Left hindlimb (tissue), 1 donor: Measurements from ENCODE around the gene SCGN.
A peak's percentile ranks its signal among the peaks of the same experiment; 100 is the strongest.

Experiments
- DNase-seq: peaks from one replicate; pipeline ENCODE4 v3.0.0-alpha.2; 2018

The SCGN gene, protein sequence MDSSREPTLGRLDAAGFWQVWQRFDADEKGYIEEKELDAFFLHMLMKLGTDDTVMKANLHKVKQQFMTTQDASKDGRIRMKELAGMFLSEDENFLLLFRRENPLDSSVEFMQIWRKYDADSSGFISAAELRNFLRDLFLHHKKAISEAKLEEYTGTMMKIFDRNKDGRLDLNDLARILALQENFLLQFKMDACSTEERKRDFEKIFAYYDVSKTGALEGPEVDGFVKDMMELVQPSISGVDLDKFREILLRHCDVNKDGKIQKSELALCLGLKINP

DNA sequence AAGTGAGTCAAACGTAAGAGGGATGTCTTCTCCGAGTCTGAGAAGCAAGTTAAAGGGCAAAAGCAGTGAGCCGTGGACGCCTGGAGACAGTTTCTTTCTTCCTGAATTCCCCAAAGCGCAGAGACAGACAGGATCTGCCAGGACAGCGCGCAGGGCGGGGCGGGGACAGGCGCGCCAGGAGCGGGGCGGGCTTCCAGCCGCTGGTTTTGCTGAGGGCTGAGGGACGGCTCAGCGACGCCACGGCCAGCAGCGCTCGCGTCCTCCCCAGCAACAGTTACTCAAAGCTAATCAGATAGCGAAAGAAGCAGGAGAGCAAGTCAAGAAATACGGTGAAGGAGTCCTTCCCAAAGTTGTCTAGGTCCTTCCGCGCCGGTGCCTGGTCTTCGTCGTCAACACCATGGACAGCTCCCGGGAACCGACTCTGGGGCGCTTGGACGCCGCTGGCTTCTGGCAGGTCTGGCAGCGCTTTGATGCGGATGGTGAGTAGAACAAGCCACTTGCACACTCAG lies at the start of gene SCGN:
TSS of gene SCGN (plus strand) at position 209 of the 509 bp plus-strand sequence. CDS start at position 398, 189 bp downstream.
- DNase-seq: peak; percentile 78

DNA sequence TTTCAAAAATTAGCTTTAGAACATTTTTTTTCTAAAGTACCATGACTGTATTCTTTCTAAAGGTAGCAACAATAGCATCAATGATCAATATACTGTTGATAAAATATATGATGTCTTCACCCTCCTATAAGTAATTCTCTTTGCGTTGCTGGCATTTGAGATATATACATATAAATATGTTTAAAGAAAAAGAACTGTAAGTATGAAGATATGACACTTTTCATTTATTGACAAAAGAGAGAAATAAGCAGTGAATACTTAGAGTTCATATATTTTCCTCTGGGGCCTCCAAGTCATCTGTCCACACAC lies 49.4 kb upstream of the SCGN start:
- DNase-seq: no peak

DNA sequence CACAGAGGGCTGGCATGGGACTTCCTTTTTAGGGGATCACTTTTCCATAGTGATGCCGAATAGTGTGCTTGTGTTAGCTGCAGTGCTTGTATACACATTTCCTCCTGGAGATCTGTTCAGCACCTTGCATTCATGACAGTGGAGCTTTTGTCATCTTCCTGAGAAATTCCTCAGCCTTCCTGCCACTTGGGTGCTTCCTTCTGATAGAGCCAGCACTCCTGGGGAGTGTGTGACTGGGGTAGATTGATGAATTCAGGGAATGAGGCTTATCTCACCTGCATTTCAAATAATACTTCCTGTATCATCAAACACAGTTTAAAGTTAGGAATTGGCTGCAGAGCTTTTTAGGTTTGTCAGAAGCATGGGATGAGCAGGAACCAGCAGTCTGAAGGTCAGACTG lies 48.8 kb upstream of the SCGN start:
- DNase-seq: no peak

DNA sequence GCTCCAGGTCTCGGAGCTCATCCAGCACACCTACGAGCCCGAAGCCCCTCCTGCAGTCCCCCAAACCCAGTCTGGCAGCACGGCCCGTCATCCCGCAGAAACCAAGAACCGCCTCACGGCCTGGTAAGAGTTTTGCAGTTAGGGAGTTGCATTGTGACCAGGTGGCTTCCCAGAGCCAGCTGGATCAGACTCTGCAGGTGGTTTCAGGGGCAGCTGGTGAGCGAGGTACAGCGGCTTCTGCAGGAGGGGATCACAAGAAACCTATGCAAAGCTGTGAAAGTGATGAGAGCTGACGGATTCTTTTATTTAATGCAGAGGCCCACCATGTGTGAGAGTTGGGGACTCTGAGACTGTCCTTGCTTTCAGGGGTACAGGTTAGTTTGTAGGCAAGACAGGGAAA lies 45.9 kb upstream of the SCGN start:
- DNase-seq: no peak

DNA sequence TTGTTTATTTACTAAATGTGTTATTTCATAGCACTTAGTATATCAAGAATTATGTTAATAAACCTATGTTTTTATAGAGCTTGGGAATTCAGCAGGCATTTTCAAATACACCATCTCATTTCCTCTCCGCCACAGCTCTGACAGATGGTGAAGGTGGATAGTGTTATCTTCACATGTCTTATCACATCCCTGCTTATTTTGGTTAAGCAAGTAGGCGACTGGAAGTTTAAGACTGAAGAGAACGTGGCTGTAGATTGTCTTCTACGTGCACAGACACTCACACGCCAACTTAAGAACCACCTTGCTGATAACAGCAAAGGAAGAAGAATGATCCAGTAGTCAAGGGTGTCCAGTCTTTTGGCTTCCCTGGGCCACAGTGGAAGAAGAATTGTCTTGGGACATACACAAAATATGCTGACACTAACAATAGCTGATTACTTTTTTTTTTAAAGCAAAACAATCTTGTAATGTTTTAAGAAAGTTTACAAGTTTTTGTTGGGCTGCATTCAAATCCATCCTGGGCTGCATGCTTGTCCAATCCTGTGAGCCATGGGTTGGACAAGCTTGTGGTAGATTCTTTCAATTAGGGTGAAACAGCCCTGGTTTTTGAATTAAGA lies 43.3 kb upstream of the SCGN start:
- no peak for DNase-seq

DNA sequence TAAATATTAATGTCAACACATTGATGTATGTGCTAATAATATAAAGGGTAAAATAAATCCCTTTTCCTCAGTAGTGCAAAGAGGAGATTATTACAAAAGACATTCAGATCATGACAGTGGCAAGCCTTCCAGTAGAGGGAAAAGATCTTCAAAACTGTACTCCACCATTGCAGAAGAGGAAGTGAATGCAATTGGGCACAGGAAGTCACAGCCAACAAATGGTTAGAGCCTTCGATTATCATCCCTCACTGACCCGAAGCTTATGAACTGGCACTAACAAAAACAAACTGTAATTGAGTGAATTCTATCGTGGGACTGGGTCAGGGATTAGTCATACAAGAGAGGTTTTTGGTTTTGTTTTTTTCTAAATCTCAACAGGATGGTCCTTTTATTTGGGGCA lies 39.3 kb upstream of the SCGN start:
- no peak for DNase-seq

DNA sequence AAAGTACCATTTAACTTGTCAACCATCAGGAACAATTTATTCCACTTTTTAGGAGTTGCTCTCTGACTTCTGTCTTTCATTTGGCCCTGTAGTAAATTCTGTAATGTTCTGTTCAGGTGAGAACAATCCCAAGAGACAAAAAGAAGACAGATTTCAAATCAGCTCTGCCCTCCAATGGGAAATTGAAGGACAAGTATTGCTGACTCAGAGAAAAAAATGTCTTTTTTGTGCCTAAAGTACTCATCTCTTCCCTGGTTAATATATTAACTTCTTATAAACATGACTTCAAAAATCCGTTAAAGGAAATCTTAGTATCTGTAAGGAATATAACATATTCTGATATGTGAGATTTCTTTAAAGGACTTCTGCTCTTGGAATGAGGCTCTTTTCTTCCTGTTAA lies 38.6 kb upstream of the SCGN start:
- DNase-seq: no peak

DNA sequence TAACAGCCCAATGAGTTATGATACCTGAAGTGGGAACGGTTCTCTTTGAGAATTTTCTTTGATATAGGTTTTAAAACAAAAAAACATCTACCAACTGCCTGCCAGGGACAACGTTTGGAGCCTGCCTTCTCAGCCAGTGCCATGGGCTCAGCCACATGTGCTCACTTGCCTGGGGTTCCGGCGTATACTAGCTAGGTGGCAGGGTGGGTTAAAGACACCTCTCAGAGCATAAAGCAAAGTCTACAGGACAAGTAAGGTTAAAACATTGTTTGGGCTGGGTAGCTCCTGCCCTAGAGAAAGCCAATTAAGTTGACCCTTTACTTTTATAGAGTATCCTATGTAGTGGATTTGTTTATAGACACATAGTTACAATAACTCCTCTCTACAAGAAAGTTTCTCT lies 38.0 kb upstream of the SCGN start:
- no peak for DNase-seq

DNA sequence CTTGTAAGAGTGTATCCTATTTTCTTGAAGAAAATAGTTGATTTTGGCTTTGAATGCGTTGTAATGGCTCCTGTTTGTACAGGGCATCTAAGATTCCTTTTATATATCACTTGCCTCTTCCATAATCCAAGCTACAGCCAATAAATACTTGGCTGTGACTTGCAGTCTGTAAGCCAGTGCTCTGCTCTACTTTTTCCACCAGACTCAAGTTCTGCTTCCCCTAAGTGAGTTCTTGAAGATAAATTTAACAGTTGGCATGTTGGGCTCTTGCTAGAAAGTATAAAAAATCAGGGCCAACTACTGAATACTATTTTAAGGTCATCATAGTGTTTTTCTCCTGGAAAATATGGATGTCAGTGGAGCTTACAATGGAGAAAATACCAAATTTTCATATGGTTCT lies 36.5 kb upstream of the SCGN start:
- DNase-seq: no peak

DNA sequence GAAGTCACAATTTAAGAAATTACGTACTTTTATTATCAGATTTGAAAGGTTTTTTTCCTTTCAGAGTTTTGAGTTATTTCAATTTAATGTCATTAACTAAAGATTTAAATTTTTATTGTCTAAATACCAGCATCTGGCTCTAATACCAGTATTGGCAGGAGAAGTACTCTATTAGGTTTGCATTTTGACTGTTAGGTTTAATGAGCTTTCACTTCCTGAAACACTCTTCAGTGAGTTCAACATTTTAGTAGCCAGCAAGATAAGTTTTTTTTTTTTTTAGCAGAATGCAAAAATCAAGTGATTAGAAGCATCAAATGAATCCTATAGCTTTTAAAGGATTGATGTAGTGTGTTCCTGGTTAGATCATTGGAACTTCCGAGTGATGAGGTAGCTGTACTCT lies 34.0 kb upstream of the SCGN start:
- no peak for DNase-seq

DNA sequence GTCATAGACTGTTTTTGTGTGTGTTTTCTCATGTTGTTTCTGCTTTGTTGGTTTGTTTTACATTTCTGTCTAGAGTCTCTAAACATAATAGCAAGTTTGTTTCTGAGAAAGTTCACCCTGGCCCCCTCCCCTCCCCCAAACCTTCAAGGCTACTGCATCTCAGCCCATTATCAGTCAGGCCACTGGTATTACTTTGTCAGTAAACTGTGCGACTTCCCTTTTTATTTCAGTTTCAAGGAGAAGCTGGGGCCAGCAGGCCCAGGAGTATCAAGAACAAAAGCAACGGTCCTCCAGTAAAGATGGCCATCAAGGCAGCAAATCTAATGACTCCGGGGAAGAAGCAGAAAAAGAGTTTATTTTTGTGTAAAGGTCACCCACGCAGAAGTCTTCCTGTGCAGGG lies 32.8 kb upstream of the SCGN start:
- DNase-seq: no peak

DNA sequence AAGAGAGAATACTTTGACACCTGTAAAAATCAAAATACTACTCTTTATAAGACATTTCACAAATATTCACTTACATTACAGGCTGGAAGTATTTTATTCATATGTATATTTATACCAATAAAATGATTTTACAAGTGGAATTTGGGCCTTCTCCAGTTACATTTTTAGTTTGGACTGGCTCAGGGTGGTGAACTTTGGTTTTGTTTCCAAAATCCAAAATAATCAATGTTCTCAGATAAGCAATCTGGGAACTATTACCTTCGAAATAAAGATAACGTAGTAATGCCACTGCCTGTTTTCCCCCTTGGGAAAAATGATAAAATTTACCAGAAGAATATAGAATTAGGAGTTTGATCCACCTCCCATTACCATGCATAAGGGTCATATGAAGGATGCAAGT lies 31.6 kb upstream of the SCGN start:
- no peak for DNase-seq

DNA sequence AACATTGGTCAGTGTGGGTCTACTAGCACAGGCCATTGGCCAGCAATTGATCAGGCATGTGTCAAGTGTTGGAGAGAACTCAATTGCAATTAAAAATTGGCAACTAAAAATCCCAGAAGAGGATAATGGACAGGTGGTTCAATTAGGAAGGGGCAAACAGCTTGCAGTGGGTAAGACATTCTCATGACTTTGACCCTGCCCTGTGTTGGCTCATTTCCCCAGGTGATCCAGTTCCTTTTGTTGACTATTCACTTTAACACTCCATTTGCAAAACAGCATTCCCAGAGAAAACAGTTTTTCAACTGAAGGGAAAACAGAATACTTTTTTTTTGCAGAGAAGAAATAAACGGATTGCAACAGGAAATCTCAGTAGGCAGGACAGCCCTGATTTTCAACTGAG lies 28.9 kb upstream of the SCGN start:
- no peak for DNase-seq

DNA sequence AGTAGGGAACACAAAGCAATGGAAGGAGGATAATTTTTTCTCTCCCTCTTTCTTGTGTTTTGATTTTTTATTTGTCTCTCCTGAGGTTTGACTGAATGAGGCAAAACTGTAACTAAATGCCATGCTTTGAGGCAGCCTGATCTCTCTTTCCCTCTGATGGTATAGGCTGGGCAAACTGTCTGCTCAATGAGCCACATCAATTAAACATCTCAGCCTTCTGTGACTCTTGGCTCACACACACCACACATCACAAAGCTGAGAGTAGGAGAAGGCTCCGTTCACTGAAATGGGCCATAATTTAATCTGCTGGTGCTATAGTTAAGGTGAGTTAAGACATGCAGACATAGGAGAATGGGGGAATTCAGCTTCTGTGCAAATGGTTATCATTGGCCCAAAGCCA lies 28.1 kb upstream of the SCGN start:
- no peak for DNase-seq

DNA sequence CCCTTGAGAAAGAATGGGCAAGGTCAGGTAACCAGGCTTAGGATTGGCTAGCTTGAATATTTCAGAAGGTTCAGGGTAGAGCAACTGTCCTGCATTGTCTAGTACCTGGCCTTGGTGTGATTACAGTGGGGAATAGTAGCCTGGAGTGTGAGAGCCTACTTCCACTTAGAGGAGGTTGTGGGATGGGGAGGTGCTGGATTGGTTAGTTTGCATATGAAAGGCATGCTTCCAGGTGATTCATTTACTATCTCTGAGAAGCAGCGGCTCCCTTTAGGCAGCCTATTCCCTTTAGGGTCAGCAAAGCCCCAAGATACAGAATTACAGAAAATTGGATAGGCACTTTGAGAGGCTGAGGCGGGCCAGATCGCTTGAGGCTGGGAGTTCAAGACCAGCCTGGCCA lies 25.0 kb upstream of the SCGN start:
- DNase-seq: no peak

DNA sequence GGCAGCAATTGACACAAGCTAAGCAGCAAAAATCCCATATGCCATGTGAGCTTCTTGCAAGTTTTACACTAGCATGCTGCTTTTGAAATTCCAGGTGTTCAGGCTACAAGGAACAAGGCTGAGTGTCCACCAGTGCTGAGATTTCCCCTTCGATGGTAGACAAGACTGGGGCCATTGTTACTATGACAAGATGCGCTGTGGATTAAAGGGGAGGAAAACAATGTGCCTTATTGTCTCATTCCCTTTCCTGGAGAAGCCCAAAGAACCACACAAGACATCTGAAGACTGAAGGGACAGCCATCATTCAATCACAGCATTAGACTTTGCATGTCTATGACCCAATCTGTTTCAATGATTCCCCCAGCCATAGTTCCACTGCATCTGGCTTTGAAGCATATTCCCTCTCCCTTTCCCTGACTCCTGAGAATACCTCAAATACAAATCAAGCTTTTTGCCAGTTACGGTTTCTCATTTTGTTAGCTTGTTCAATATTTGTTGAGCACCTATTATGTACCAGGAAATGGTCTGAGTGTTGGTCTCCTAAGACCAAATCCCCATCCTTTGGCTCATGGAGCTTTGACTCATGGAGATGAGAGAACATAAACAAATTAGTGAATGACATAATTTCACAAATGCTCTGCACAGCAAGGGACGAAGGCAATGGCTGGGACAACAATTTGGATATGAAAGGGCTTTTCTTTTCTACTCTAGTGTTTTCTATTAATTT lies 23.4 kb upstream of the SCGN start:
- no peak for DNase-seq

DNA sequence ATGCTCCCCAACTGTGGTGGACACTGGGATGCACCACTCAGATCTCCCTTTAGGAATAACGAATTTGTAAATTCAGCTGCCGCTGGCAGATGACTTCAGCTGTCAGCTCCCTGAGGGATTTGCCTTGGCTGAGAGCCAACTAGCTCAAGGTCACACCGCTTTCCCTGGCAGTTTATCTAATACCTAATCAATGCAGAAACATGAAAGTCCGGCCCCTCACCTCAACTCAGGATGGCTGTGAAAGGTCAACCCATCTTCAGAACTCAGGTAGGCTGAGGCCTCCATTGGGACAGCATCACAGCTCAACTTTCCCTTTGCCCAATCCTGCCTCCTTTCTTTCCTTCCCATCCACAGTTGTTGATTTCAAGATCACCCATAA lies 22.8 kb upstream of the SCGN start:
- no peak for DNase-seq

DNA sequence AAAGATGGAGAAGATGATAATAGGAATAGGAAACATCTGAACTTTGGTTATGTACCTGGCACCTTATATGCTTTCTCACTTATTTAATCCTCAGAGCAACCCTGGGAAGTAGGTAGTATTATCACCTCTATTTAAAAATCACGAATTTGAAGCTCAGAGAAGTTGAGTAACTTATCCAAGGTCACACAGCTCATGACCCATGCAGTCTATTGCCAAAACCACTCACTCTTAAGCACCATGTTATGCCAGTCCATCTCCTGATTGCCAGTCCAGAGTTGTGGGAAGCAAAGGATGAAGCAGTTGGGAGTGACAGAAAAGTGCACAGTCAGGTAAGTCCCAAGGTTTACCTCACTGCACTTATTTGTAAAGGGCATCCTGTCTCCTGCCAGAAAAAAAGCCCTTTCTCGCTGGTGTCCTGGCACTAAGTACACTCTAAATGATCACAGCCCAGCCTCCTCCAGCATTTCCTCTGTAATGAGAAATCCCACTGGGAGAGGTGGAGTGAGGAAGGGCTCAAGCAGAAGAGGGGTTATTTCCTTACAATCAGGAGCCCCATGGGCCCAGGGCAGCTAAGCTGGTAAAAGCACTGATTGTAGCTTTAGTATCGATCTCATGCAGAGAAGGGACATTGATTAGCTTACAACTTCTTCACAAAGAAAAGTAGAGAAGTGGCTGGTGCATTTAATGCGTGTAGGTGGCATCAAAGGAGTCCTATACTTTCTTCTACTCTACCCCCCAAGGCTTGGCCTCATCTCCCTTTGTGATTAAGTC lies 21.3 kb upstream of the SCGN start:
- no peak for DNase-seq

DNA sequence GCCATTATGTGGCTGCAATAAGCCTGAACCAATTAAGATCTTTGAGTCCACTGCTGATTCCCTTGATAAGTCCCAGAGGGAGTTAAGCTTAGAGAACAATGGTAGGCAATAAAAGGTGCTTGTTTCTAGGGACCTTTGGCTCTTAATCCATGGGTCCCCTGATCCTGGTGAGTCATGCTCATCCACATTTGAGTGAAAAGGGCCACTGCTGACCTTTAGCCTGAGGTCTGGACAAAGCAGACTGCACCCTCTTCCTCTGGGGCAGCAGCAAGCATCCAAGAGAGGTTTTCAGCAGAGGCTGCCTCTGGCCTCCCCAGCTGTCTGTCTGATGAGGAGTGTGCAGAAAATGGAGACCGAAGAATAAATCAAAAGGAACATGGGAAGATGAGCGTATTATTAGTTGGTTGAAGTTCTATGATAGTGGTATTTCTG lies 16.1 kb upstream of the SCGN start:
- DNase-seq: no peak

DNA sequence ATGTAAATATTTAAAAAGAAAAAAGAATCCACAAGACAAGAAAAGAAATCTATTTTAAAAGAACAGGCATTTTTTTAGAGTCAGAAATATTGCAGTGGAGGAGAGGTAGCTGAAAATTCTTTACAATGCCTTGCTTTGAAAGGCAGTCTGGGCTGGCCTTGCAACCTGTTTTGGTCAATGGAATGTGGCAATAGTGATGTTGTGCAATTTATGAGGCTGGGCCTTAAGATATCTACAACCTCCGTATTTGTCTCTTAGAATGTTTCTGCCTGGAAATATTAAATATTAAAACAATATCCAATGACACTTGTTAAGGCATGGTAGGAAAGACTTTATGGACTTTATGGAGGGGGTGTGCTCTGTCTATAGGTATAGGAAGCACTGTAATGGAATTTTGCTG lies 14.8 kb upstream of the SCGN start:
- DNase-seq: no peak

DNA sequence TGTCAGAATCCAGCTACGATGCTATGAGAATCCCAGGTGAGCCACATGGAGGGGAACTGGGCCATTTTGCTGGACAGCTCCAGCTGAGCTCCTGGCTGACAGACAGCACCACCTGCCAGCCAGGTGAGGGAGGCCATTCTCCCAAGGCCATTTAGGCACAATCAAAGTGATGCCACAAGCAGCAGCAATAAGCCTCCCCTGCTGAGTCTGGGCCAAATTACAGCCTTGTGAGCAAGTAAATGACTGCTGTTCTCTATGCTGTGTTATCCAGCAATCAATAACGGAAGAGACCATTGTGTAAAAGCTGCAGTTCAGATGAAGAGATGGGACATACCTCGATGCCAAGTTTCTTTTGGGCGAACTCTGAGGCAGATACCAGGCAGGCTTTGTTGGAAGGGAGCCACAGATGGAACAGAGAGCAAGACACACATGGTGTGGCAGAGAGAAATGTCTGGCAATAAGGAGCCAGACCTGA lies 14.0 kb upstream of the SCGN start:
- DNase-seq: no peak

DNA sequence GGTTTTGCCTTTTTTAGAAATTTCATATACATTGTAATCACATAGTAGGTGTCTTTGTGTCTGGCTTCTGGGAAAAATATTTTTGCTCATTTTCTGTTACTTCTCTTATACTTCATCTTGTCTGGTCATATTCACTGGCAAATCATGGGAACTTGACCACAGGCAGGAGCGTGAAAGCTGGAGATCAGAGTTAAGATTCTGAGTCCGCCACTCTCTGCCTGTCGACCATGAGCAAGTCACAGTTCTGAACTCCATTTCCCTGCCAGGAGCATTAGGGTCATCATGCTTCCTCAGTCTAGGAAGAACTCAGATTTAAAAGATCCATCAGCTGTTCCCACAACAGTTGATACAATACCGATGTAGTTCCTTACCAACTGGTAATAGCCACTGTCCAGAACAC lies 12.4 kb upstream of the SCGN start:
- no peak for DNase-seq

DNA sequence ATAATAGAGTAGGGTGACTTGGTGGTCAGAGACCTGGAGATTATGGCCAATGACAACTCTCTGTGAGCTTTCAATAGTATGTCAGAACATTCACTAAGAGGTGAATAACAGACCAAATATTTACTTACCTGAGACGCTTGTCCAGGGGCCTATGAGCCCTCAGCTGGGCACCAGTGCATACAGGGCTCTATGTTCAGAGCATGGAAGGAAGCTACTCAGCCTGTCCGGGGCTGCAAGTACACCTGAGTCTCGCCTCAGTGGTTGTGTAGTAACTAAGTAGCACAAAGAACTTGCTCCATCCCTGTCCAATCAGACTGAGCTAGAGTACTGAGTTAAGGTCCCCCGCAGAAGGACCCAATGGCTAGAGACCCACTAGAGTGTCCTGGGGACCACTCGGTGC lies 11.6 kb upstream of the SCGN start:
- DNase-seq: no peak

DNA sequence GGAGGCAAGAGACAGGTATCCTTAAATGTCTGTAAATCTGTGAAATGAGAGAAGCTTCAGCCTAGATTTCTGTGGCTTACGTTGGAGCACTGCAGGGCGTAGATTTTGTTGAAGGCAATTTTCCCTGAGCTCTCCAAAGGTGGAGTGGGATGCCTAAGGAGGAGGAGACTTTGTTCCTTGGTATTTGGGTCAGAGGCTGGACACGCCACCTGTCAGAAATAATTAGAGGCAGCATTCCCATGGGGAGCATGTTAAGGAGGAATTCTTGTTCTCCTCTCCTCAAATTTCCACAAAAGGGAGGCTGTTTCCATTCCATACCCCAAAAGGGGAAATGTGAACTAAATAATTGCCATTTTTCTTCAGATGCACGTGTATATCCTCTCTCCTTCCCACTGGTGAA lies 11.1 kb upstream of the SCGN start:
- no peak for DNase-seq
